GM18498 (cell line): ENCODE results near the gene NCOA4.
"Not testable (repeated sequence)": the region's sequence is repeated elsewhere in the genome, so short reads cannot be mapped to it uniquely, and the experiment has no call there.

Source experiments
- ATAC-seq: cut with Tn5 transposase; IDR thresholded peaks from one replicate; pipeline ENCODE4 v1.9.1; 2021; ENCODE audit warnings: mild to moderate bottlenecking, moderate library complexity; ENCODE audit not compliant: unreplicated experiment

NCOA4 gene

GRCh38 chr10:46052791-46053375 is 22.5 kb upstream of the NCOA4 start:
- ATAC-seq, result no peak

GRCh38 chr10:46052057-46052790 is 21.8 kb upstream of the NCOA4 start:
- no peak for ATAC-seq

GRCh38 chr10:46050941-46051623 is 20.7 kb upstream of the NCOA4 start:
- ATAC-seq, result no peak

DNA sequence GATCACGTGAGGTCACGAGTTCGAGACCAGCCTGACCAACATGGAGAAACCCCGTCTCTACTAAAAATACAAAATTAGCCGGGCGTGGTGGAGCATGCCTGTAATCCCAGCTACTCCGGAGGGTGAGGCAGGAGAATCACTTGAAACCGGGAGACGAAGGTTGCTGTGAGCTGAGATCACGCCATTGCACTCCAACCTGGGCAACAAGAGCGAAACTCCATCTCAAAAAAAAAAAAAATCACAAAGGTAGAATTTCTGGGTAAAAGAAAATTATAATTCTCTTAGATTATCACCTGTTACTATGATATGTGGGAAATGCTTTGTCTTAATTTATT is 19.0 kb upstream of the NCOA4 start:
- ATAC-seq, result not testable (repeated sequence)

DNA sequence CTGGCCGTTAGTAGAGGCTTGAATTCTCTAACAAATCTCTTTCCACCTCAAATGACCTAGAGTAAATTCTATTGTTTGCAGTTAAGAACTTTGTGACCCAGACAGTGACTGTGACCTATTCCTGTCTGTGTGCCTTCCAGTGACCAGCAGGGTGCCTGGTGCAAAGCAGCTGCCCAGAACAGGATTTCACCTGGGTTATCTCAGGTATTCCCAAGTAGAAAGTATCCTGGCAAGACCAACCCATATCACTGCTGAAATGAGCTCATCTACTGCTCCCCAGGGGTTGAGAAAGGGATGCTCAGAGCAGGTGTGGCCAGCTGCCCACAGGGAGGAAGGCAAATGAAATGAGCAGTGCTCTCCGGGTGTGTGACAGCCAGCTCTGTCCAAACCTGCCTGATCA is 17.7 kb upstream of the NCOA4 start:
- no peak for ATAC-seq

DNA sequence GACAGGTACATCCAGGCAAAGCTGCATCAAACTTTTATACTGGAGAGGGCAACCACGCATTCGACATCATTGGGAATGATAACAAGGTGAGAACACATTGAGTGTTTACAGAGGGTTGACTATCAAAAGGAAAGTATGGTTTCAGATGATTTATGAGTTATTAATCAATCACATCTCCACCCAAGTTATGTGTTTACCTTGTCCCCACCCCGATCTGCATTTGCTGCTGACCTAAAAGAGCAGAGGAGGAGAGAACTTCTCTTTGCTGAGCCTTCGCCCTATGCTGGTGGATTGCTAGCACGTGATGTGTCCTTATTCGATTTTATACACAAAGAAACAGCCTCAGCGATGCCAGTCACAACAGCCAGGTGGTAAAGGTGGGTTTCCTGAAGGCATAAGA is 15.8 kb upstream of the NCOA4 start, which contains the start of gene MSMB:
Gene MSMB, minus strand, starts transcription at position 9 of the 400 bp plus-strand sequence. CDS start 32 bp downstream, outside the sequence.
- no peak for ATAC-seq

GRCh38 chr10:46042527-46042926 is 12.1 kb upstream of the NCOA4 start:
- no peak for ATAC-seq

- ATAC-seq, result no peak
These were observed 9.6 kb upstream of the NCOA4 start for GRCh38 chr10:46040004-46040403.

GRCh38 chr10:46037107-46037825 is 6.8 kb upstream of the NCOA4 start:
- no peak for ATAC-seq

DNA sequence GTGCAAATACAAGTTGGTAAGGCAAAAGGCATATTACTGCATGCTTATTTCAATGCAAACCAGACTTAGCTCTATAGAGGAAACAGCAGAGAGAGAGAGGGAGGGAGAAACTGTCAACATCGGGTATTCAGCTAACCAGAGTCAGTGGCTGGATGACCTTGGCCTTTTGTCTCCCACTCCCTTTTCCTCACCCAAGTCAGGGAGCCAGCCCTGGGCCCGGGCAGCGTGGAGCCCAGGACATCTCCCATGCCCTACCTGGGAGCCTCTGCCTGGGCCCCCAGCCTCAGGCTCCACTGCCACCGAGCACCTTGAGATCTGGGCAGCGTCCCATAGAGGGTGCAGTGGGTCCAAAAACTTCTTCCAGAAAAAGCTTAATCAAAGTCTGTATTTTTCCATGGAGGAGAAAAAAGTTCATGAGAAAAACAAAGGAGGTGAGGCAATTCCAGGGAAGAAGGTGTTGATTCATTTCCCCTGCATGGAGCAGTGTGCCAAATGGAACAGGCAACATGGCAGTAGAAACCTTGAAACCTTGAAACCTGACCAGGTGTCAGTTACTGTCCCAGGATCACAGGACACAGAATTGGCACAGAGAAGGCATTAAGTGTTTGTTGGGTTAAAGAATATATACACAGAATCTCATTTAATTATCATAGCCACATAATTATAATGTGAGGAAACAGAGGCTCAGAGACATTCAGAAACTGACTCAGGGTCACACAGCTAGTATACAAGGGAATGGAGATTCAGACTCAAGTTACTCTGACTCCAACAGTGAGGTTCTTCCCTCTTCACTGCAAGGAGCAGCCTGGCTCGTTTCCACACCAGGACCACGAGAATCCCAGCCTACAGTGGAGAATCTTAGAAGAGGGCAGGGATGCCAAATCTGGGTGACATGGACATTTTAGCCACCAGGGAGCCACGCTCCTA is 5.8 kb upstream of the NCOA4 start:
- ATAC-seq, result no peak

DNA sequence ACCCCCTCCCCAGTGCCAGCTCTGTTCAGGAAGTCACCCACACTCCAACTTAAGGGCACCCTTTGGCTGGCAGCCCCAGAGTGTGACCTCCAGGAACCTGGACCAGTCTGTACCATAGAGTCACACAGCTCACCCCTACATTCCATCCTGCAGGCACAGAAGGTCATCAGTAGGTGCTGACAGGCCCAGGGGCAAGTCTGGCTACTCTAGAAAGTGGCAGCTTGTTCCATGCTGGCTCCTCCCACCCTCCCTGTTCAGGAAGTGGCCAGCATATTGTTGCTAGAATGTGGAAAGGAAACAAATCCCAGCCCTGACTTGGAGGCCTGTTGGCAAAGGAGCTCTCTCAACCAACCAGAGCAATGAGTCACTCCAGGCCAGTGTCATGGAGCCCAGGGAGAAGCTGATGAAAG is 3.2 kb upstream of the NCOA4 start:
- ATAC-seq, result no peak

DNA sequence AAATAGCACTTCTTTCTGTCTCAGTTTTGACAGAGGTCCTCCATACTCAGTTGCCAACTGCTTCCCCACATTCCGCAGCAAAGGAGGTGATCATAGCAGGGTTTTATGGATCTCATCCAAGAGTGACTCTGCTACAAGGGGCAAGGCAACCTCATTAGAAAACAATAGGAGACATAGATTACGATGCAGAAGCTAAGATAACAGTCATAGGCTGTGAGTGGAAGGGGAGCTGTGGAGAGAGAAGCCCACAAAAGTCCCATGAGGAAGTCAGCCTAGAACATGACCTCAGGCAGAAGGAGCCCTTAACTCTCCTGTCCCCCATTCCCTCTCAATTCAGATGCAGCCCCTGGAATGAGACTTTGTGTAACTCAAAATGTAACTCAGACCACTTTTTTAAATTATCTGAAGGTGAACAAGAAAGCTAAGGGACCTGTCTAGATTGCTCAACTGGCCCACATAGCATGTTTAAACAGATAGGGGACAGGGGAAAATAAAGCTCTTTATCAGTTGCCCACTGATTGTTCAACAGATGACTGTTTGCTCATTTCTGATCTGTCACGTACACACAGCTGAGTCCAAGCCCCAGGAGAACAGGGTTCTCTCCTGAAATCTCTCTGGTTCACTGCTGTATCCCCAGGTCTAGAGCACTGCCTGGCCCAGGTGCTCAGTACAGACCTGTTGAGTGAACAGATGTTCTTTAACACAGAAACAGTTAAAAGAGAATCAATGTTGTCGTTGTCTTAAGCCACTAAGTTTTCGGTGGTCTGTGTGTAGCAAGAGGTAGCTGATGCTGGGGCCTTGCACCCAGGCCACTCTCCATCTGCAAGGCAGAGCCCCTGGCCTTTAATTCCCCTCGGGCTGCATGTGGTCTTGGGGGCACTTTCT is 1.5 kb upstream of the NCOA4 start:
- ATAC-seq, result no peak

GRCh38 chr10:46029461-46030030 is 877 bp downstream of the NCOA4 start:
- no peak for ATAC-seq

DNA sequence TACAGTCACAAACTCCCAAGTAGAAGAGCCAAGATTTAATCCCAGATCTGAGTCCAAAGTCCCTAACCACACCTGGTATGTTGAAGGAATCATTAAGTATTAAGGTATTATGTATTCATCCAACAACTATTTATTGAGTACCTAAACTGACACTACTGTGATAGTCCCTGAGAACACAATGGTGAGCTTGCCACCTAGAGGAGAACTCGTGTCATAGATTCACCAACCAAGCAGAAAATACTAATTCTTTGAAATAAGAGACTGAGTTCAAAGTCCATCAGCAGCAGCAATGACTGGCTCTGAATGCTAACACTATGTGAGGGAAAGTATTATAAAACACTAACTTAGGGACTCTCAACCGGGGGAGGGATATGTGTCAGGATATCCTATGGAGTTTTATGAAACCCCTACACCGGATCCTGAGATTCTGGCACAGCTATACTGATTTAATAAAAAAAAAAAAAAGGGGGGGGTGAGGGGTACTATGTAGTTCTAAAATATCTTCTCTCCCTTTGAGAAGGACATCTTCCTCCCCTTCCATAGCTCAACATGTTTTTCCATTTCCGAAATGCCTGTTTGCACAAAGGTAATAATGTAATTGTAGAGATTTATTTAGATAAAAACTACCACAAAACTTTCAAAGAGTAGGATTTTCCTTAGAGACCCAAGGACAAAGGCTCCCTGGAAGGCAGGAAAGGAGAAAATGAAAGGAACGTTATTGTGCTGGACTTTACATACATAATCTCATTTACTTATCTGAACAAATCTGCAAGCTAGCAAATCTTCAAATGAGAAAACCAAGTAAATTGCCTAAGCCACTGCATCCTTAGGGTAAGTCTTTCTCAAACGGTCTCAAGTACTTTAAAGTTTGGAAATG is 1.6 kb downstream of the NCOA4 start:
- peak; percentile 41 for ATAC-seq

GRCh38 chr10:46026106-46026505 is 4.3 kb downstream of the NCOA4 start:
- ATAC-seq, result no peak

DNA sequence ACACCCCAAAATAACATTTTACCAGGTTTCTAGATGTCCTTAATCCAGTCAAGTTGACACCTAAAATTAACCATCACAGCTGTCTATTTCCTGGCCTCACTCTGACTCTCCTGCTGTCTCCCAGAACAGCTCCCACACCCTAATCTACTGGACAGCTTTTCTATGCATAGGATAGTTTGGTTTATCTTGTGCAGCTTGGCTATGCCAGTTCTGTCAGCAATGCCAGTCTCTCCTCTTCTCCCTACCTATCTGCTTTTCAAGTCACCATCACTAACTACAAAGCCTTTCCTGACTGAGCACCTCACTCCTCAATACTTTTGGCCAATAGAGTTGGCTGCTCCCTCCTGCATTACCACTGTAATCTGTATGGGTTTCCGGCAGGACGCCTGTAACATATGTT is 5.0 kb downstream of the NCOA4 start:
- ATAC-seq, result no peak

- no peak for ATAC-seq
These were observed 5.5 kb downstream of the NCOA4 start for GRCh38 chr10:46024948-46025347.
